ENCODE results near the gene PNO1. TPM values are rescaled to one million over a fixed set of nuclear protein-coding genes. Genes with fewer than 3 reads are reported as not detected.

Gene PNO1
- total and polyA plus RNA-seq, 2 donors (not counting 3 experiments of a cell fraction or from before 2014, with no cell fraction given): 9.4 to 25.6 TPM

DNA sequence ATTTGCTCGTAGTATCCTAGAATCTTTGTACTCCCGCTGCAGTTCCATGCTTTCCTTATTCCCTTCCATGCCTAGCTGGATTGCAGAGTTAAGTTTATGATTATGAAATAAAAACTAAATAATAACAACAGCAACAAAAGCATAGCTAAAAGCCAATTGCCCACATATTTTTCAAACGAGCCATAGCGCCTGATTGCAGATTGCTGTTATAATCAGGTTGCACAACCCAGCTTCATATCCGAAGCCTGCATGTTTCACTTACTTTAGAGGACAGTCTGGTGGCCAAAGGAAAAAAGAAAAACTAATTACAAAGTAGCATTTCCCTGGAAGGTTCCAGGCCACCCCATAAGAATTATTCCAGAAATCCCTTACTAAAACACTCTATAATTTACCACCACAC is 31.9 kb upstream of the PNO1 start:
- no peak overlapping the region for H3K9ac ChIP-seq (replicated peaks; ENCODE audit: extremely low read depth, insufficient read depth, low read length)
- ChIA-PET POLR2A (no interaction called here), CTCF (interaction anchor here (1.5 to 3.3 kb wide), 4 partner anchors 157 to 338 kb away, joined by 4 to 16 read pairs (median 10); no protein-coding TSS in a partner anchor)
- H2AFZ ChIP-seq (ENCODE audit: low read depth, low read length): no peak overlapping the region
- no TSS peak for BruUV-seq (replicated peaks)
- H3K9me3 ChIP-seq (replicated peaks; ENCODE audit: control insufficient read depth, insufficient read depth, low read length): no peaks in the 10 kb centered on the region
- intact Hi-C loops (cut with micrococcal nuclease) (no loop called here), dilution Hi-C loops (cut with MboI; ENCODE audit: extremely low pct_ligation_motif_present, low sequenced_read_pairs) (no loop called here)
- H3K36me3 ChIP-seq (ENCODE audit: control insufficient read depth in 2 of 2, extremely low read depth in 1 of 2, insufficient read depth in 2 of 2, low read length in 2 of 2): no peaks in the 10 kb centered on the region
- H3K4me1 ChIP-seq (ENCODE audit: control insufficient read depth, extremely low read depth, insufficient read depth, low read length): peaks cover 3% of the 10 kb centered on the region
- FAIRE-seq: no peak
- no peak for DNase-seq (ENCODE audit: low read depth, low spot score)
- no peaks in the 10 kb centered on the region for H3K9me1 ChIP-seq (replicated peaks; ENCODE audit: control insufficient read depth, extremely low read depth, insufficient read depth, low read length)
- no peak for TF ChIP-seq POLR2AphosphoS5 (IDR thresholded peaks at IDR 0.05; ENCODE audit: insufficient read depth, low read depth, low read length)
- no peak for TF ChIP-seq POLR2A (IDR thresholded peaks at IDR 0.05; ENCODE audit: low read depth, low read length)
- TF ChIP-seq, protein P1, sequence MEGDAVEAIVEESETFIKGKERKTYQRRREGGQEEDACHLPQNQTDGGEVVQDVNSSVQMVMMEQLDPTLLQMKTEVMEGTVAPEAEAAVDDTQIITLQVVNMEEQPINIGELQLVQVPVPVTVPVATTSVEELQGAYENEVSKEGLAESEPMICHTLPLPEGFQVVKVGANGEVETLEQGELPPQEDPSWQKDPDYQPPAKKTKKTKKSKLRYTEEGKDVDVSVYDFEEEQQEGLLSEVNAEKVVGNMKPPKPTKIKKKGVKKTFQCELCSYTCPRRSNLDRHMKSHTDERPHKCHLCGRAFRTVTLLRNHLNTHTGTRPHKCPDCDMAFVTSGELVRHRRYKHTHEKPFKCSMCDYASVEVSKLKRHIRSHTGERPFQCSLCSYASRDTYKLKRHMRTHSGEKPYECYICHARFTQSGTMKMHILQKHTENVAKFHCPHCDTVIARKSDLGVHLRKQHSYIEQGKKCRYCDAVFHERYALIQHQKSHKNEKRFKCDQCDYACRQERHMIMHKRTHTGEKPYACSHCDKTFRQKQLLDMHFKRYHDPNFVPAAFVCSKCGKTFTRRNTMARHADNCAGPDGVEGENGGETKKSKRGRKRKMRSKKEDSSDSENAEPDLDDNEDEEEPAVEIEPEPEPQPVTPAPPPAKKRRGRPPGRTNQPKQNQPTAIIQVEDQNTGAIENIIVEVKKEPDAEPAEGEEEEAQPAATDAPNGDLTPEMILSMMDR (IDR thresholded peaks at IDR 0.05; ENCODE audit: extremely low read depth in 1 of 2, insufficient read depth in 1 of 2, low read depth in 1 of 2, low read length in 2 of 2): no peak
- TF ChIP-seq JUN (IDR thresholded peaks at IDR 0.05; ENCODE audit: borderline replicate concordance, insufficient read depth, insufficient read length, low read depth): no peak
- no peak for TF ChIP-seq EZH2 (IDR thresholded peaks at IDR 0.05; ENCODE audit: borderline replicate concordance, low read depth, low read length, severe bottlenecking)
- TF ChIP-seq, protein P2, sequence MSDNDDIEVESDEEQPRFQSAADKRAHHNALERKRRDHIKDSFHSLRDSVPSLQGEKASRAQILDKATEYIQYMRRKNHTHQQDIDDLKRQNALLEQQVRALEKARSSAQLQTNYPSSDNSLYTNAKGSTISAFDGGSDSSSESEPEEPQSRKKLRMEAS (IDR thresholded peaks at IDR 0.05; ENCODE audit: insufficient read depth, insufficient read length): no peak
- TF ChIP-seq FOS (IDR thresholded peaks at IDR 0.05; ENCODE audit: borderline replicate concordance, insufficient read depth, low read length): no peak
- TF ChIP-seq MYC (IDR thresholded peaks at IDR 0.05; ENCODE audit: low read depth, low read length): no peak
- TF ChIP-seq GATA2 (IDR thresholded peaks at IDR 0.05; ENCODE audit: insufficient read depth, insufficient read length, low read depth, low read length): no peak
- H3K79me2 ChIP-seq (ENCODE audit: control insufficient read depth, insufficient read depth, low read length): no peaks in the 10 kb centered on the region
- H3K4me2 ChIP-seq (ENCODE audit: insufficient read depth, low read length): no peak overlapping the region
- no peaks in the 10 kb centered on the region for H4K20me1 ChIP-seq (replicated peaks; ENCODE audit: control insufficient read depth, extremely low read depth, insufficient read depth, low read length)
- H3K4me3 ChIP-seq (replicated peaks in 1 of 3; ENCODE audit: insufficient read depth in 1 of 3, low read depth in 1 of 3, low read length in 3 of 3): no peak overlapping the region
- no peaks in the 10 kb centered on the region for H3K27me3 ChIP-seq (ENCODE audit: control insufficient read depth in 2 of 2, insufficient read depth in 2 of 2, low read length in 2 of 2)
- H3K27ac ChIP-seq (ENCODE audit: insufficient read depth, low read depth, low read length): no peak overlapping the region
